GM12892 (cell line): Measurements from ENCODE around the gene ERCC1. TPM values are rescaled to one million over a fixed set of nuclear protein-coding genes. Genes with fewer than 3 reads are reported as not detected.

Experiments used
- DNase-seq: peaks from one replicate; pipeline ENCODE4 v3.0.0; 2011; ENCODE audit not compliant: insufficient read length
- FAIRE-seq: peaks from 2 replicates; lab custom pipeline; 2011; peaks lifted over from hg19 to GRCh38; lab: Jason Lieb, UNC
- POLR2A ChIP-seq: IDR thresholded peaks from 2 replicates; pipeline ENCODE4 v1.6.1; 2011; ENCODE audit warnings: low read depth, low read length, control low read depth
- POLR2AphosphoS5 ChIP-seq: IDR thresholded peaks from 2 replicates; pipeline ENCODE4 v1.6.1; 2011; ENCODE audit warnings: low read depth, low read length, control low read depth
- TAF1 ChIP-seq: IDR thresholded peaks from 2 replicates; pipeline ENCODE4 v1.6.1; 2011; ENCODE audit warnings: low read depth, mild to moderate bottlenecking, control low read depth, low read length, borderline replicate concordance
- polyA plus RNA-seq: library from polyadenylated mRNA; unstranded; fragments of >200 nt; gene quantifications from one replicate; pipeline ENCODE4 v1.2.1, GENCODE V29; 2012; ENCODE audit warnings: missing spikeins, inconsistent platforms; ENCODE audit not compliant: missing spikeins

The ERCC1 gene
- polyA plus RNA-seq = 39.3 TPM

- DNase-seq = peak; percentile 94
- peak; percentile 97 for FAIRE-seq
- TF ChIP-seq TAF1 (peak; percentile 63; the same call in 1 of the 2 replicates), POLR2A (peak; percentile 84), POLR2AphosphoS5 (peak; percentile 74)
Measured at GRCh38 chr19:45423589-45424190, at the start of gene ERCC1. Gene ERCC1 (minus strand): TSS chr19:45423917. CDS start chr19:45423374, 543 bp downstream.

GRCh38 chr19:45473367-45473681, 49.6 kb upstream of the ERCC1 start:
- no peak for DNase-seq
- no peak for TF ChIP-seq TAF1
- TF ChIP-seq POLR2A = no peak
- no peak for TF ChIP-seq POLR2AphosphoS5
- no peak for FAIRE-seq

- TF ChIP-seq POLR2A (no peak), TAF1 (no peak), POLR2AphosphoS5 (no peak)
- DNase-seq (no peak), FAIRE-seq (no peak)
Measured at GRCh38 chr19:45472563-45473366, 49.0 kb upstream of the ERCC1 start.

GRCh38 chr19:45471931-45472562, 48.3 kb upstream of the ERCC1 start:
- FAIRE-seq (no peak), DNase-seq (no peak)
- TF ChIP-seq POLR2AphosphoS5 = no peak
- no peak for TF ChIP-seq POLR2A
- TF ChIP-seq TAF1 = no peak

- TF ChIP-seq POLR2A (no peak), POLR2AphosphoS5 (no peak), TAF1 (no peak)
- FAIRE-seq (no peak), DNase-seq (no peak)
Measured at GRCh38 chr19:45471111-45471930, 47.6 kb upstream of the ERCC1 start.

GRCh38 chr19:45470762-45471081, 47.0 kb upstream of the ERCC1 start:
- no peak for DNase-seq
- TF ChIP-seq POLR2AphosphoS5 = no peak
- TF ChIP-seq POLR2A = no peak
- TF ChIP-seq TAF1 = no peak
- no peak for FAIRE-seq

GRCh38 chr19:45469945-45470761, 46.4 kb upstream of the ERCC1 start:
- DNase-seq (no peak), FAIRE-seq (no peak)
- TF ChIP-seq POLR2A (no peak), TAF1 (no peak), POLR2AphosphoS5 (no peak)

GRCh38 chr19:45469132-45469944, 45.6 kb upstream of the ERCC1 start:
- FAIRE-seq (peak; percentile 99), DNase-seq (peak; percentile 94)
- TF ChIP-seq POLR2A = no peak; the same call in 1 of the 2 replicates

- FAIRE-seq = no peak
- DNase-seq = no peak
- TF ChIP-seq POLR2A (no peak), TAF1 (no peak), POLR2AphosphoS5 (no peak)
Measured at GRCh38 chr19:45468803-45469131, 45.0 kb upstream of the ERCC1 start.

- TF ChIP-seq POLR2AphosphoS5 (no peak), POLR2A (no peak), TAF1 (no peak)
- DNase-seq = no peak
- FAIRE-seq = no peak
Measured at GRCh38 chr19:45468159-45468651, 44.5 kb upstream of the ERCC1 start.
